NT2/D1 (cell line): ENCODE results near the gene ANKRD28.

ENCODE experiments used
- SUZ12 ChIP-seq: IDR thresholded peaks from 2 replicates; pipeline ENCODE4 v1.6.1; 2011; ENCODE audit not compliant: insufficient read length, insufficient read depth; ENCODE audit errors: extremely low read depth
- YY1 ChIP-seq: IDR thresholded peaks from 2 replicates; pipeline ENCODE4 v1.6.1; 2011; ENCODE audit not compliant: insufficient read length, insufficient read depth
- ZNF274 ChIP-seq: IDR thresholded peaks from 2 replicates; pipeline ENCODE4 v1.6.1; 2011; ENCODE audit warnings: mild to moderate bottlenecking, low read depth, low read length

- no peak for TF ChIP-seq SUZ12
- TF ChIP-seq YY1: no peak
- TF ChIP-seq ZNF274: no peak
Observed at GRCh38 chr3:15801298-15801697, 3.5 kb upstream of the ANKRD28 start.
